Ovary (tissue), 3 donors: ENCODE results near the gene AKAP12.

Experiments used
- CTCF ChIP-seq, 3 donors: fragments of 450-650 bp in 2 of 3; fragments of 200-600 bp in 1 of 3; IDR thresholded peaks; one replicate each; pipeline versions ENCODE4 v1.5.1 to v1.8.0; 2016 to 2022; ENCODE audit warnings: antibody characterized with exemption in 3 of 3, mild to moderate bottlenecking in 1 of 3
- EP300 ChIP-seq: sonication (generic); formaldehyde crosslinking; IDR thresholded peaks from one replicate; pipeline ENCODE4 v1.6.1; 2017; ENCODE audit warnings: antibody characterized with exemption
- POLR2A ChIP-seq: fragments of 450-650 bp; IDR thresholded peaks from one replicate; pipeline ENCODE4 v1.6.1; 2017; ENCODE audit warnings: antibody characterized with exemption, mild to moderate bottlenecking, moderate library complexity
- donor health status: DM: no; HTN: no; CAD: no.

- TF ChIP-seq CTCF (IDR thresholded peaks at IDR 0.05) (no peak), POLR2A (no peak), EP300 (no peak)
Observed at GRCh38 chr6:151213352-151213751, 26.4 kb upstream of the AKAP12 start.
